CD14-positive monocyte (primary cell): ENCODE measurements around the gene DGKQ. TPM values are rescaled to one million over a fixed set of nuclear protein-coding genes. Genes with fewer than 3 reads are reported as not detected.

Experiments
- DNase-seq, 3 donors: peaks; one replicate each; pipeline ENCODE4 v3.0.0-alpha.2; 2011 to 2022
- H2AFZ ChIP-seq: 2 replicates; pipeline ENCODE4 v1.6.0; 2012; ENCODE audit warnings: mild to moderate bottlenecking, low read depth, low read length, inconsistent platforms; ENCODE audit not compliant: insufficient read depth, poor library complexity, severe bottlenecking
- H3K27ac ChIP-seq, 2 donors: 1 replicate in 1 of 2; 2 replicates in 1 of 2; pipeline ENCODE4 v1.5.1; 2012 to 2013; ENCODE audit warnings: low read length in 2 of 2, control low read depth in 1 of 2, inconsistent platforms in 1 of 2, low read depth in 1 of 2, mild to moderate bottlenecking in 1 of 2
- H3K27me3 ChIP-seq, 2 donors: one replicate each; pipeline versions ENCODE4 v1.6.0 to v1.6.1; 2011 to 2013; ENCODE audit warnings: low read length in 2 of 2; ENCODE audit not compliant: control insufficient read depth in 2 of 2, insufficient read depth in 2 of 2
- H3K36me3 ChIP-seq, 2 donors: replicated peaks in 1 of 2; 1 replicate in 1 of 2; 2 replicates in 1 of 2; pipeline versions ENCODE4 v1.5.1 to v1.6.1; 2012 to 2013; ENCODE audit warnings: low read length in 2 of 2, control low read depth in 1 of 2, inconsistent platforms in 1 of 2, mild to moderate bottlenecking in 1 of 2; ENCODE audit not compliant: insufficient read depth in 2 of 2, control insufficient read depth in 1 of 2
- H3K4me1 ChIP-seq, 2 donors: 1 replicate in 1 of 2; 2 replicates in 1 of 2; pipeline versions ENCODE4 v1.5.1 to v1.6.1; 2012 to 2013; ENCODE audit warnings: low read length in 2 of 2, control low read depth in 1 of 2, inconsistent platforms in 1 of 2, mild to moderate bottlenecking in 1 of 2, moderate library complexity in 1 of 2; ENCODE audit not compliant: insufficient read depth in 2 of 2, control insufficient read depth in 1 of 2
- H3K4me2 ChIP-seq: replicated peaks from 2 replicates; pipeline ENCODE3; 2012; ENCODE audit warnings: low read length, moderate library complexity, mild to moderate bottlenecking; ENCODE audit not compliant: poor library complexity, severe bottlenecking; ENCODE audit errors: extremely low read depth
- H3K4me3 ChIP-seq, 3 experiments: fragments of 200-600 bp in 1 of 3; sonication (generic) in 1 of 3; replicated peaks in 1 of 3; 1 replicate in 2 of 3; 2 replicates in 1 of 3; pipeline ENCODE4 v1.5.1; 2011 to 2013; ENCODE audit warnings: low read length in 3 of 3, mild to moderate bottlenecking in 3 of 3, control low read depth in 2 of 3, low read depth in 2 of 3, inconsistent platforms in 1 of 3, moderate library complexity in 1 of 3
- H3K79me2 ChIP-seq: 2 replicates; pipeline ENCODE4 v1.6.0; 2012; ENCODE audit warnings: mild to moderate bottlenecking, control low read depth, inconsistent platforms, low read length, moderate library complexity; ENCODE audit not compliant: insufficient read depth
- H3K9ac ChIP-seq: 2 replicates; pipeline ENCODE4 v1.6.0; 2017; ENCODE audit warnings: low read length, mild to moderate bottlenecking; ENCODE audit not compliant: insufficient read depth, poor library complexity, severe bottlenecking
- H3K9me3 ChIP-seq, 2 donors: replicated peaks in 1 of 2; 1 replicate in 1 of 2; 2 replicates in 1 of 2; pipeline versions ENCODE4 v1.5.1 to v1.6.1; 2012 to 2013; ENCODE audit warnings: low read length in 2 of 2, control low read depth in 1 of 2; ENCODE audit not compliant: control insufficient read depth in 1 of 2, insufficient read depth in 1 of 2
- H4K20me1 ChIP-seq: 2 replicates; pipeline ENCODE4 v1.6.0; 2012; ENCODE audit warnings: mild to moderate bottlenecking, low read length, control low read depth, moderate library complexity; ENCODE audit not compliant: insufficient read depth
- H3K27ac Mint-ChIP-seq, 7 donors: one replicate each; pipeline ENCODE4 v1.8.0; 2020; ENCODE audit warnings: mild to moderate bottlenecking in 7 of 7, mixed read lengths in 7 of 7, moderate library complexity in 6 of 7, inconsistent platforms in 2 of 7
- H3K27me3 Mint-ChIP-seq, 3 donors: one replicate each; pipeline ENCODE4 v1.8.0; 2021 to 2022; ENCODE audit warnings: low read depth in 3 of 3, mild to moderate bottlenecking in 3 of 3, mixed read lengths in 3 of 3, moderate library complexity in 3 of 3, inconsistent platforms in 1 of 3
- H3K36me3 Mint-ChIP-seq, 2 donors: one replicate each; pipeline ENCODE4 v1.8.0; 2020; ENCODE audit warnings: mixed read lengths in 2 of 2, inconsistent platforms in 1 of 2, mild to moderate bottlenecking in 1 of 2
- H3K4me1 Mint-ChIP-seq: one replicate; pipeline ENCODE4 v1.8.0; 2020; ENCODE audit warnings: mild to moderate bottlenecking, mixed read lengths
- H3K4me3 Mint-ChIP-seq, 2 donors: one replicate each; pipeline ENCODE4 v1.8.0; 2020; ENCODE audit warnings: mild to moderate bottlenecking in 2 of 2, mixed read lengths in 2 of 2, moderate library complexity in 1 of 2
- H3K9me3 Mint-ChIP-seq, 7 donors: one replicate each; pipeline ENCODE4 v1.8.0; 2020 to 2022; ENCODE audit warnings: mixed read lengths in 7 of 7, mild to moderate bottlenecking in 6 of 7, moderate library complexity in 6 of 7, inconsistent platforms in 2 of 7
- CTCF ChIP-seq: fragments of 200-600 bp; IDR thresholded peaks from one replicate; pipeline ENCODE4 v1.8.0; 2022; ENCODE audit warnings: antibody characterized with exemption, mild to moderate bottlenecking
- WGBS: methylation state at CpG from one replicate; pipeline ENCODE4 v1.1.5; 2013; ENCODE audit warnings: missing lambda C conversion rate; ENCODE audit not compliant: insufficient coverage; 5-methylcytosine and 5-hydroxymethylcytosine counted together
- intact Hi-C, 2 donors: fragments of 100-400 bp; cut with micrococcal nuclease; formaldehyde crosslinking; loops; one replicate each; pipeline versions ENCODE4 v1.15.0 to v1.15.1; 2023
- polyA plus RNA-seq, 3 donors: library from polyadenylated mRNA; depleted of rRNA in 1 of 3; unstranded in 2 of 3; stranded (reverse) in 1 of 3; fragments of 300-500 nt in 2 of 3; fragments of >200 nt in 1 of 3; fragmentation: Illumina TruSeq in 2 of 3; gene quantifications; 1 replicate in 2 of 3; 2 replicates in 1 of 3; pipeline ENCODE4 v1.2.3, GENCODE V29; 2012 to 2021

Gene DGKQ
- polyA plus RNA-seq, 3 donors: 0.58 to 23.1 (median 2.4) TPM

GRCh38 chr4:925171-925570 is 48.2 kb downstream of the DGKQ start:
- H2AFZ ChIP-seq: no peak overlapping the region
- H3K4me1 ChIP-seq: peaks cover 37 to 49% of the 10 kb centered on the region in 2 donors
- H3K27me3 ChIP-seq: no peaks in the 10 kb centered on the region
- peaks cover 0 to 4% (median 0%) of the 10 kb centered on the region in 3 donors for H3K27me3 Mint-ChIP-seq
- DNase-seq: no peak
- H3K9me3 Mint-ChIP-seq: peaks cover 0 to 2% (median 0%) of the 10 kb centered on the region in 7 donors
- H3K27ac ChIP-seq: peak overlapping the region in 1 of 2 donors; percentile 56
- TF ChIP-seq CTCF: no peak
- H3K79me2 ChIP-seq: peaks cover 94% of the 10 kb centered on the region
- peaks cover 99% of the 10 kb centered on the region for H4K20me1 ChIP-seq
- no peak overlapping the region for H3K4me3 ChIP-seq
- H3K36me3 Mint-ChIP-seq: peaks cover 14 to 46% of the 10 kb centered on the region in 2 donors
- H3K9ac ChIP-seq: no peak overlapping the region
- H3K36me3 ChIP-seq: peaks cover 7 to 21% of the 10 kb centered on the region in 2 donors
- peaks cover 67% of the 10 kb centered on the region for H3K4me1 Mint-ChIP-seq
- no peak overlapping the region for H3K4me3 Mint-ChIP-seq
- intact Hi-C loops: no loop called here
- no peak overlapping the region for H3K4me2 ChIP-seq
- H3K27ac Mint-ChIP-seq: peak overlapping the region in 4 of 7 donors; percentile 40 to 84 (median 51)
- H3K9me3 ChIP-seq: no peaks in the 10 kb centered on the region
- WGBS: 98% methylated on average over 8 of the region's 9 CpGs

- WGBS: 91% methylated on average over 14 of the region's 18 CpGs
- Mint-ChIP-seq H3K4me3 (no peak overlapping the region), H3K36me3 (peaks cover 14 to 49% of the 10 kb centered on the region in 2 donors), H3K9me3 (peaks cover 0 to 2% (median 0%) of the 10 kb centered on the region in 7 donors), H3K27ac (peak overlapping the region in 6 of 7 donors; percentile 13 to 84 (median 62)), H3K4me1 (peaks cover 70% of the 10 kb centered on the region), H3K27me3 (peaks cover 0 to 4% (median under 1%) of the 10 kb centered on the region in 3 donors)
- no peak overlapping the region for H2AFZ ChIP-seq
- H3K27me3 ChIP-seq: no peaks in the 10 kb centered on the region
- no peak overlapping the region for H3K4me2 ChIP-seq
- H3K9ac ChIP-seq: no peak overlapping the region
- no peak for TF ChIP-seq CTCF
- H3K9me3 ChIP-seq: no peaks in the 10 kb centered on the region
- peaks cover 7 to 21% of the 10 kb centered on the region in 2 donors for H3K36me3 ChIP-seq
- peaks cover 99% of the 10 kb centered on the region for H4K20me1 ChIP-seq
- intact Hi-C loops: no loop called here
- H3K4me3 ChIP-seq: no peak overlapping the region
- H3K27ac ChIP-seq: peak overlapping the region in 1 of 2 donors; percentile 56
- H3K4me1 ChIP-seq: peaks cover 37 to 49% of the 10 kb centered on the region in 2 donors
- peaks cover 94% of the 10 kb centered on the region for H3K79me2 ChIP-seq
- peak in 1 of 3 donors; percentile 73 for DNase-seq
Observed at GRCh38 chr4:924107-925096, 49.0 kb downstream of the DGKQ start.
